Measurements from ENCODE around the gene IPCEF1.

The IPCEF1 gene

GRCh38 chr6:154352898-154353585, 3.6 kb downstream of the IPCEF1 start:
- no peak for DNase-seq (ENCODE audit: extremely low spot score)
- ChIA-PET POLR2A (no interaction called here), CTCF (no interaction called here)
- TF ChIP-seq ZNF384 (IDR thresholded peaks at IDR 0.05) (no peak), TARDBP (IDR thresholded peaks at IDR 0.05) (no peak), FOXA1 (IDR thresholded peaks at IDR 0.05) (no peak), BHLHE40 (IDR thresholded peaks at IDR 0.05; ENCODE audit: borderline replicate concordance) (no peak), HDGF (IDR thresholded peaks at IDR 0.05; ENCODE audit: borderline replicate concordance) (no peak), ARNT (IDR thresholded peaks at IDR 0.05) (no peak), SUZ12 (IDR thresholded peaks at IDR 0.05) (no peak), CTBP1 (IDR thresholded peaks at IDR 0.05; ENCODE audit: borderline replicate concordance) (no peak), FOXK2 (IDR thresholded peaks at IDR 0.05) (no peak), SP1 (IDR thresholded peaks at IDR 0.05) (no peak), ELF4 (IDR thresholded peaks at IDR 0.05) (no peak), L3MBTL2 (conservative IDR thresholded peaks at IDR 0.05) (no peak)

DNA sequence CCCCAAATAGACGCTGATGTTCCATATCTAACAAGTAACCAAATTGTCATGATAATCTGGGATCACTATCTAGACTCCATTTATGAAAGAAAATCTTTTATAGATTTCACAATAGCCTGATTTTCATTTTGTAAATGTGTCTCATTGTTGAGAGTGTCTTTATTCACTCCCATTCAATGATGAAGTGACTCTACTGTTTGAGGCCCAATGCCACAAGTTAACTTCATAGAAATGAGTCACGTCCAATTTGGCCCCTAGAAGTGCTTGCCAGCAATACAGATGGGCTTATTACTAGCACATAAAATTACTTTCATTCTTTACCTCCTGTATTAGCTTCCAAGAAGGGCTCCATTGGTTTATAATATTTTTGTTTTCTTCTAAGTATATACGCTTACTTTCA, 6.3 kb downstream of the IPCEF1 start:
- CTCF ChIA-PET, result no interaction called here
- no peak for DNase-seq (ENCODE audit: extremely low spot score)
- TF ChIP-seq FOXA1 (IDR thresholded peaks at IDR 0.05) (no peak), ARNT (IDR thresholded peaks at IDR 0.05) (no peak)
- POLR2A ChIA-PET, result no interaction called here

DNA sequence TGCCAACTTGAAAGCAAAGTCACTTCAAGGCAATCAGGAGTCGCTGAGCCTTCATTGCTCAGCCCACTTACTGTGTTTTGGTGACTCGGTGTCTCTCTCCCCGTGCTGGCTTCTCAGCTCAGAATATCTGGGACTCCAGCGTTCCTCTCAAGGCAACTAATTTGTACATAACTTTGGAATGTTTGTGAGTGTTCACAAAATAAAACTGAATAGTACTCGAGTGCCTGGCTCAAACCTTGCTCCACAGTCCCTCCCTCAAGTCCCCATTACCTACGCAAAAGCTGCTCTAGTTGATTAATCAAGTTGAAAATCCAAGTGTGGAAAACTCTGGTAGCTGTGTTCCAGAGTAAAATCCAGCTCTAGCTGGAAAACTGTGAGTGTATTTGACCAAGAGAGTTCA, 8.6 kb downstream of the IPCEF1 start:
- POLR2A ChIA-PET, result interaction anchor here (0.7 kb wide), 1 partner anchor 38 kb away, joined by 3 read pairs; no protein-coding TSS in a partner anchor
- TF ChIP-seq FOXA1 (IDR thresholded peaks at IDR 0.05) (no peak), LEF1 (IDR thresholded peaks at IDR 0.05; ENCODE audit: borderline replicate concordance) (no peak)
- CTCF ChIA-PET, result no interaction called here
- no peak for DNase-seq (ENCODE audit: extremely low spot score)

GRCh38 chr6:154345811-154346210, 10.8 kb downstream of the IPCEF1 start:
- POLR2A ChIA-PET, result no interaction called here
- CTCF ChIA-PET, result no interaction called here
- TF ChIP-seq L3MBTL2 (conservative IDR thresholded peaks at IDR 0.05) (no peak), CTBP1 (IDR thresholded peaks at IDR 0.05; ENCODE audit: borderline replicate concordance) (no peak), SP1 (IDR thresholded peaks at IDR 0.05) (no peak), ARNT (IDR thresholded peaks at IDR 0.05) (no peak), FOXM1 (IDR thresholded peaks at IDR 0.05; ENCODE audit: borderline replicate concordance) (no peak), ZNF384 (IDR thresholded peaks at IDR 0.05) (no peak), SUZ12 (IDR thresholded peaks at IDR 0.05) (no peak), FOXA1 (IDR thresholded peaks at IDR 0.05) (no peak), LEF1 (IDR thresholded peaks at IDR 0.05; ENCODE audit: borderline replicate concordance) (no peak), NFRKB (IDR thresholded peaks at IDR 0.05) (no peak)
- TF ChIP-seq, protein P1, sequence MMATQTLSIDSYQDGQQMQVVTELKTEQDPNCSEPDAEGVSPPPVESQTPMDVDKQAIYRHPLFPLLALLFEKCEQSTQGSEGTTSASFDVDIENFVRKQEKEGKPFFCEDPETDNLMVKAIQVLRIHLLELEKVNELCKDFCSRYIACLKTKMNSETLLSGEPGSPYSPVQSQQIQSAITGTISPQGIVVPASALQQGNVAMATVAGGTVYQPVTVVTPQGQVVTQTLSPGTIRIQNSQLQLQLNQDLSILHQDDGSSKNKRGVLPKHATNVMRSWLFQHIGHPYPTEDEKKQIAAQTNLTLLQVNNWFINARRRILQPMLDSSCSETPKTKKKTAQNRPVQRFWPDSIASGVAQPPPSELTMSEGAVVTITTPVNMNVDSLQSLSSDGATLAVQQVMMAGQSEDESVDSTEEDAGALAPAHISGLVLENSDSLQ (IDR thresholded peaks at IDR 0.05), result no peak
- DNase-seq (ENCODE audit: extremely low spot score), result no peak

- DNase-seq (ENCODE audit: extremely low spot score), result peak; percentile 35
- POLR2A ChIA-PET, result no interaction called here
- CTCF ChIA-PET, result no interaction called here
- TF ChIP-seq, protein P1 (IDR thresholded peaks at IDR 0.05), result peak; percentile 80
- no peak for TF ChIP-seq ELF4 (IDR thresholded peaks at IDR 0.05)
Observed at GRCh38 chr6:154343473-154344308, 12.9 kb downstream of the IPCEF1 start.

DNA sequence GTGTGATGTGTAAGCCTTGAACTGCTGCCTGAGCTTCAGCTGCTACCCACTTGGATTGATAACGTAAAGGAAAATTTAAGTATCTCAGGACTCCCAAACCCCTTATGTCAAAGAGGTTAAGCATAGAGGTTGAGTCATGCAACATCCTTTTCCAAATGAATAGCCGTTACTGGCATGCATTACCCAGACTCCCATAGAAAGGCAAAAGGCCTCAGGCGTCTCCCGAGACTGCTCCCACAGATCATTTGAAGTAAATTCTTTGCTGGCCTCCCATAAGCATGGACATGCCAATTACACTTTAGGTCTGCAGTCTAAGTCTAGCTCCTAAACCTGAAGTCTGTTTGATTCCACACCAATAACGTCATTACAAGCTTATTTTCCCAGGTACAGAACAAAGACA, 14.7 kb downstream of the IPCEF1 start:
- DNase-seq (ENCODE audit: extremely low spot score), result no peak
- ChIA-PET CTCF (no interaction called here), POLR2A (no interaction called here)
- TF ChIP-seq ELF4 (IDR thresholded peaks at IDR 0.05), result no peak
- no peak for TF ChIP-seq TARDBP (IDR thresholded peaks at IDR 0.05)
- no peak for TF ChIP-seq BHLHE40 (IDR thresholded peaks at IDR 0.05; ENCODE audit: borderline replicate concordance)
- TF ChIP-seq, protein P1 (IDR thresholded peaks at IDR 0.05), result no peak
- no peak for TF ChIP-seq ARNT (IDR thresholded peaks at IDR 0.05)
- no peak for TF ChIP-seq SP1 (IDR thresholded peaks at IDR 0.05)
- no peak for TF ChIP-seq FOXM1 (IDR thresholded peaks at IDR 0.05; ENCODE audit: borderline replicate concordance)
- TF ChIP-seq LEF1 (IDR thresholded peaks at IDR 0.05; ENCODE audit: borderline replicate concordance), result no peak
- no peak for TF ChIP-seq CTBP1 (IDR thresholded peaks at IDR 0.05; ENCODE audit: borderline replicate concordance)
- TF ChIP-seq FOXA1 (IDR thresholded peaks at IDR 0.05), result no peak
- TF ChIP-seq L3MBTL2 (conservative IDR thresholded peaks at IDR 0.05), result no peak
- no peak for TF ChIP-seq ZNF384 (IDR thresholded peaks at IDR 0.05)
- no peak for TF ChIP-seq FOXK2 (IDR thresholded peaks at IDR 0.05)
- TF ChIP-seq NFRKB (IDR thresholded peaks at IDR 0.05), result no peak

DNA sequence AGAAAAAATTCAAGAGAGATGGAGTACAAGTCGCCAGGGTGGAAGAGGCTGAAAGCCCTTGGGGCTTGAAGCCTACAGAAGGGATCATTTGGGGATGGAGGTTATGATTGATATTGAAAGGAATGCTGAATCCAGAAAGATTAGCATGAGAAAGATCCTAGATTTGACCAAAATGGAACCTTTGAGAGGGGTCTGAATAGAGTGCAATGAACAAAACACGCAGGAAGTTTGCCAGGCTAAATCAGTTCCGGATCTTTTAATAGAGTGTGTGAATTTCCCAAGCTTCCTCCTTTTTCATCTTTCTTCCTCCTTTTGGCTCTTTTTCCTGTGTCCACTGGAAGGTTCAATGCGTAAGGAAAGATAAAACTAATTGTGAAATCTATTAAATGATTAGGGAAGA, 15.3 kb downstream of the IPCEF1 start:
- DNase-seq (ENCODE audit: extremely low spot score), result no peak
- ChIA-PET CTCF (interaction anchor here (0.7 kb wide), 1 partner anchor 10 kb away, joined by 3 read pairs; no protein-coding TSS in a partner anchor), POLR2A (no interaction called here)
- no peak for TF ChIP-seq BHLHE40 (IDR thresholded peaks at IDR 0.05; ENCODE audit: borderline replicate concordance)
- no peak for TF ChIP-seq ELF4 (IDR thresholded peaks at IDR 0.05)
- TF ChIP-seq ARNT (IDR thresholded peaks at IDR 0.05), result no peak
- TF ChIP-seq SP1 (IDR thresholded peaks at IDR 0.05), result no peak
- TF ChIP-seq, protein P1 (IDR thresholded peaks at IDR 0.05), result no peak
- TF ChIP-seq CTBP1 (IDR thresholded peaks at IDR 0.05; ENCODE audit: borderline replicate concordance), result no peak
- TF ChIP-seq TARDBP (IDR thresholded peaks at IDR 0.05), result no peak
- no peak for TF ChIP-seq FOXA1 (IDR thresholded peaks at IDR 0.05)
- no peak for TF ChIP-seq HDGF (IDR thresholded peaks at IDR 0.05; ENCODE audit: borderline replicate concordance)
- TF ChIP-seq FOXM1 (IDR thresholded peaks at IDR 0.05; ENCODE audit: borderline replicate concordance), result no peak
- TF ChIP-seq ZNF384 (IDR thresholded peaks at IDR 0.05), result no peak
- no peak for TF ChIP-seq LEF1 (IDR thresholded peaks at IDR 0.05; ENCODE audit: borderline replicate concordance)
- no peak for TF ChIP-seq NFRKB (IDR thresholded peaks at IDR 0.05)
- TF ChIP-seq FOXK2 (IDR thresholded peaks at IDR 0.05), result no peak
- no peak for TF ChIP-seq SUZ12 (IDR thresholded peaks at IDR 0.05)
